GM12878 (cell line): Measurements from ENCODE around the gene AHR. TPM values are rescaled to one million over a fixed set of nuclear protein-coding genes. Genes with fewer than 3 reads are reported as not detected.

Source experiments
- ATAC-seq: fragments of 200-7000 bp; cut with Tn5 transposase; 3 replicates; pipeline ENCODE4 v1.9.1; 2020; ENCODE audit warnings: mild to moderate bottlenecking, moderate library complexity
- BruUV-seq: library from RNA; stranded (reverse); fragments of 400-500 nt; replicated peaks from 2 replicates; lab custom pipeline; 2021; lab: Mats Ljungman, UMichigan
- CTCF ChIA-PET: fragments of 300-600 bp; sonication (Branson Sonifier 250); formaldehyde crosslinking; extraction: SDS; loops from one replicate; lab custom pipeline; 2021; ENCODE audit warnings: inconsistent platforms; lab: Yijun Ruan, JAX
- POLR2A ChIA-PET: fragments of 350-600 bp; formaldehyde crosslinking; extraction: SDS; loops from one replicate; lab custom pipeline; 2021; ENCODE audit warnings: inconsistent platforms; lab: Charles Lee
- RAD21 ChIA-PET: fragments of 300-600 bp; sonication (Branson Sonifier 250); formaldehyde crosslinking; loops from one replicate; lab custom pipeline; 2023; ENCODE audit warnings: antibody characterized with exemption; ENCODE audit not compliant: unreplicated experiment; lab: Charles Lee
- SMC1A ChIA-PET: fragments of 300-600 bp; sonication (Branson Sonifier 250); formaldehyde crosslinking; loops from one replicate; lab custom pipeline; 2023; ENCODE audit not compliant: unreplicated experiment, uncharacterized antibody; lab: Charles Lee
- DNase-seq: peaks from one replicate; pipeline ENCODE4 v3.0.0-alpha.2; 2011; ENCODE audit warnings: low read depth, low spot score
- FAIRE-seq: peaks from 3 replicates; lab custom pipeline; 2011; peaks lifted over from hg19 to GRCh38; lab: Jason Lieb, UNC
- H2AFZ ChIP-seq: 2 replicates; pipeline ENCODE4 v1.6.0; 2011; ENCODE audit warnings: low read depth, low read length, control low read depth; ENCODE audit not compliant: control insufficient read depth
- H3K27ac ChIP-seq: 2 replicates; pipeline ENCODE4 v1.5.1; 2011; ENCODE audit warnings: control low read depth; ENCODE audit not compliant: control insufficient read depth, insufficient read depth
- H3K27me3 ChIP-seq, 2 experiments: replicated peaks in 1 of 2; 2 replicates each; pipeline versions ENCODE4 v1.6.0 to v1.6.1; 2011; ENCODE audit warnings: low read length in 1 of 2; ENCODE audit not compliant: control insufficient read depth in 2 of 2, insufficient read depth in 2 of 2
- H3K36me3 ChIP-seq, 2 experiments: 2 replicates each; pipeline ENCODE4 v1.5.1; 2011; ENCODE audit warnings: low read length in 1 of 2; ENCODE audit not compliant: control insufficient read depth in 2 of 2, insufficient read depth in 2 of 2
- H3K4me1 ChIP-seq: 2 replicates; pipeline ENCODE4 v1.6.1; 2011; ENCODE audit warnings: mild to moderate bottlenecking, low read length, moderate library complexity, mixed read lengths; ENCODE audit not compliant: control insufficient read depth, insufficient read depth
- H3K4me2 ChIP-seq: 2 replicates; pipeline ENCODE4 v1.6.0; 2011; ENCODE audit warnings: control low read depth; ENCODE audit not compliant: control insufficient read depth, insufficient read depth
- H3K4me3 ChIP-seq: fragments of 200-600 bp; sonication (generic); 2 replicates; pipeline ENCODE4 v1.5.1; 2016
- H3K79me2 ChIP-seq: 2 replicates; pipeline ENCODE4 v1.6.0; 2011; ENCODE audit warnings: low read length; ENCODE audit not compliant: control insufficient read depth, insufficient read depth
- H3K9ac ChIP-seq: 2 replicates; pipeline ENCODE4 v1.8.0; 2011; ENCODE audit warnings: low read length, control low read depth, mixed read lengths; ENCODE audit not compliant: control insufficient read depth, insufficient read depth
- H3K9me3 ChIP-seq: replicated peaks from 3 replicates; pipeline ENCODE4 v1.5.1; 2011; ENCODE audit warnings: mild to moderate bottlenecking, low read length; ENCODE audit not compliant: control insufficient read depth, insufficient read depth
- H4K20me1 ChIP-seq: 2 replicates; pipeline ENCODE4 v1.6.0; 2011; ENCODE audit not compliant: control insufficient read depth, insufficient read depth
- CHD1 ChIP-seq: IDR thresholded peaks from 2 replicates; pipeline ENCODE4 v1.6.1; 2012; ENCODE audit warnings: low read depth, low read length, improper control_type of control experiment
- HCFC1 ChIP-seq: fragments of 150-350 bp; IDR thresholded peaks from 2 replicates; pipeline ENCODE4 v1.6.1; 2014; ENCODE audit warnings: low read length
- MLLT1 ChIP-seq: fragments of 450-650 bp; IDR thresholded peaks from 2 replicates; pipeline ENCODE4 v1.6.1; 2016; ENCODE audit warnings: mild to moderate bottlenecking
- PRDM15 ChIP-seq: fragments of 450-650 bp; formaldehyde crosslinking; IDR thresholded peaks from 2 replicates; pipeline ENCODE4 v1.4.0; 2020; ENCODE audit warnings: mild to moderate bottlenecking, moderate library complexity
- STAT3 ChIP-seq: IDR thresholded peaks from 2 replicates; pipeline ENCODE4 v1.6.1; 2011; ENCODE audit warnings: low read depth, low read length, improper control_type of control experiment
- ZZZ3 ChIP-seq: IDR thresholded peaks from 2 replicates; pipeline ENCODE4 v1.6.1; 2011; ENCODE audit warnings: low read depth; ENCODE audit not compliant: control insufficient read depth, insufficient read length
- in situ Hi-C: fragments of 300-500 bp; cut with MboI; formaldehyde crosslinking; loops from 9 replicates; pipeline ENCODE4 v1.14.3; 2018; ENCODE audit warnings: mixed read lengths
- intact Hi-C: fragments of 100-400 bp; cut with micrococcal nuclease; formaldehyde crosslinking; loops from one replicate; pipeline ENCODE4 v1.14.2; 2022; ENCODE audit not compliant: unreplicated experiment
- polyA plus RNA-seq, 11 experiments: library from polyadenylated mRNA; depleted of rRNA in 4 of 11; unstranded in 6 of 11; stranded (reverse) in 5 of 11; fragments of >200 nt; fragmentation: Nextera tagmentation in 4 of 11; fragmentation: Illumina TruSeq in 1 of 11; extraction: Ambion mirVana in 4 of 11; extraction: Trizol in 1 of 11; gene quantifications; 1 replicate in 1 of 11; 2 replicates in 10 of 11; pipeline versions ENCODE4 v1.2.1 to v1.2.3, GENCODE V29; 2011 to 2016; ENCODE audit warnings: inconsistent platforms in 2 of 11, missing spikeins in 2 of 11, low read depth in 1 of 11
- total RNA-seq, 4 experiments: library from RNA; depleted of rRNA in 3 of 4; stranded (reverse); fragments of >200 nt in 3 of 4; fragmentation: Illumina TruSeq in 1 of 4; extraction: Trizol in 1 of 4; gene quantifications; 2 replicates each; pipeline versions ENCODE4 v1.2.1 to v1.2.3, GENCODE V29; 2013 to 2021
- TF ChIP-seq, protein P1 (sequence below): fragments of 450-650 bp; IDR thresholded peaks from 2 replicates; pipeline ENCODE4 v1.6.1; 2017; ENCODE audit warnings: mild to moderate bottlenecking, moderate library complexity

The AHR gene
- total and polyA plus RNA-seq, 10 of the 15 experiments (the other 5 are each of a cell fraction or from before 2014, with no cell fraction given): 1.7 to 16.9 (median 4.5) TPM

- in situ Hi-C loops (no loop called here), intact Hi-C loops (no loop called here)
- no peaks in the 10 kb centered on the region for H4K20me1 ChIP-seq
- H3K79me2 ChIP-seq: no peaks in the 10 kb centered on the region
- H3K9me3 ChIP-seq: no peaks in the 10 kb centered on the region
- H3K27me3 ChIP-seq: no peaks in the 10 kb centered on the region
- H3K27ac ChIP-seq: no peak overlapping the region
- H3K36me3 ChIP-seq: no peaks in the 10 kb centered on the region; a peak in 1 of 4 replicates
- no peak overlapping the region for H3K4me3 ChIP-seq
- no peak for ATAC-seq
- ChIA-PET POLR2A (no interaction called here), SMC1A (interaction anchor here (1.2 to 2.5 kb wide), 3 partner anchors 9 to 33 kb away, joined by 3 to 11 read pairs (median 4); no protein-coding TSS in a partner anchor)
- no peak overlapping the region for H3K9ac ChIP-seq
- TF ChIP-seq, protein P1, sequence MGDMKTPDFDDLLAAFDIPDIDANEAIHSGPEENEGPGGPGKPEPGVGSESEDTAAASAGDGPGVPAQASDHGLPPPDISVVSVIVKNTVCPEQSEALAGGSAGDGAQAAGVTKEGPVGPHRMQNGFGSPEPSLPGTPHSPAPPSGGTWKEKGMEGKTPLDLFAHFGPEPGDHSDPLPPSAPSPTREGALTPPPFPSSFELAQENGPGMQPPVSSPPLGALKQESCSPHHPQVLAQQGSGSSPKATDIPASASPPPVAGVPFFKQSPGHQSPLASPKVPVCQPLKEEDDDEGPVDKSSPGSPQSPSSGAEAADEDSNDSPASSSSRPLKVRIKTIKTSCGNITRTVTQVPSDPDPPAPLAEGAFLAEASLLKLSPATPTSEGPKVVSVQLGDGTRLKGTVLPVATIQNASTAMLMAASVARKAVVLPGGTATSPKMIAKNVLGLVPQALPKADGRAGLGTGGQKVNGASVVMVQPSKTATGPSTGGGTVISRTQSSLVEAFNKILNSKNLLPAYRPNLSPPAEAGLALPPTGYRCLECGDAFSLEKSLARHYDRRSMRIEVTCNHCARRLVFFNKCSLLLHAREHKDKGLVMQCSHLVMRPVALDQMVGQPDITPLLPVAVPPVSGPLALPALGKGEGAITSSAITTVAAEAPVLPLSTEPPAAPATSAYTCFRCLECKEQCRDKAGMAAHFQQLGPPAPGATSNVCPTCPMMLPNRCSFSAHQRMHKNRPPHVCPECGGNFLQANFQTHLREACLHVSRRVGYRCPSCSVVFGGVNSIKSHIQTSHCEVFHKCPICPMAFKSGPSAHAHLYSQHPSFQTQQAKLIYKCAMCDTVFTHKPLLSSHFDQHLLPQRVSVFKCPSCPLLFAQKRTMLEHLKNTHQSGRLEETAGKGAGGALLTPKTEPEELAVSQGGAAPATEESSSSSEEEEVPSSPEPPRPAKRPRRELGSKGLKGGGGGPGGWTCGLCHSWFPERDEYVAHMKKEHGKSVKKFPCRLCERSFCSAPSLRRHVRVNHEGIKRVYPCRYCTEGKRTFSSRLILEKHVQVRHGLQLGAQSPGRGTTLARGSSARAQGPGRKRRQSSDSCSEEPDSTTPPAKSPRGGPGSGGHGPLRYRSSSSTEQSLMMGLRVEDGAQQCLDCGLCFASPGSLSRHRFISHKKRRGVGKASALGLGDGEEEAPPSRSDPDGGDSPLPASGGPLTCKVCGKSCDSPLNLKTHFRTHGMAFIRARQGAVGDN: no peak
- TF ChIP-seq HCFC1 (no peak), STAT3 (no peak), MLLT1 (no peak), ZZZ3 (no peak), PRDM15 (CRISPR knock-in tag) (no peak), CHD1 (no peak)
- TF ChIP-seq, all 136 proteins: peak for 0
- ChIA-PET CTCF (interaction anchor here (0.8 to 2.3 kb wide), 2 partner anchors 14 to 16 kb away, joined by 3 to 6 read pairs; no protein-coding TSS in a partner anchor), RAD21 (no interaction called here)
- no peak overlapping the region for H3K4me2 ChIP-seq
- no TSS peak for BruUV-seq
- H3K4me1 ChIP-seq: no peaks in the 10 kb centered on the region
- no peak overlapping the region for H2AFZ ChIP-seq
- DNase-seq (no peak), FAIRE-seq (no peak)
These were observed 30.2 kb downstream of the AHR start for GRCh38 chr7:17328641-17329040.
